Measurements from ENCODE around the gene TMEM120A.

DNA sequence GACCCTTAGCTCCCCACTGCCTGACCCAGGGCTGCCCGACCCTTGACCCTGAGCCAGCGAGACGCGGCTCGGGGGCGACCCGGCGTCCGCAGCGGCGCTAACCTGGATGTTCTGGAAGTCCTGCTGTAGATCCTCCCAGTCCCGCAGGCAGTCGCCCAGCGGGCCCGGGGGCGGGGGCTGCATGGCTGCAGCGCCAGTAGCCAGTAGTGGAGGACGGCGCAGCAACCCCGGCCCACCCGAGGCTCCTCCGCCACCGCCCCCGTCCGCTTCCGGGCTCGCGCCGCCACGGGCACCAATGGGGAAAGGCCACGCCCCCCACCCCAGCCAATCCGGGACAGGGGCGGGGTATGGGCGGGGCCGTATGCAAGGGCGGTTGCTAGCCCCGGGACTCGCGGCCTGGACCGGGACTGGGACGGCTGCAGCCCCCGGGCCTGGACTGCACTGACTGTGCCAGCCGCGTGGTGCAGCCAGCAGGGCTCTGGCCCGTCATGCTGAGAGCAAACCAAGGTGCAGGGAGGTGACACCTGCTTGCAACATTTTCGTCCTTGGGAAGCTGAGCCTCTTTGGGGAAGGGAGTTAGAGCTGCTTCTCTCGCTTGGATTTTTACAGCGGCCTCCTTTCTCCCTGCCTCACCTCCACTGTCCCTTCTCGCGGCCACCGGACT lies at the start of gene TMEM120A:
- TF ChIP-seq POLR2A (IDR thresholded peaks at IDR 0.05) (peak; percentile 91 to 93), CTCF (IDR thresholded peaks at IDR 0.05) (peak in 2 of 4 experiments; percentile 4 to 25), POLR2AphosphoS5 (IDR thresholded peaks at IDR 0.05) (peak; percentile 92)

Data from gastroesophageal sphincter (tissue), 3 donors.